ENCODE data around the gene CNOT2. TPM values are rescaled to one million over a fixed set of nuclear protein-coding genes. Genes with fewer than 3 reads are reported as not detected.

Gene CNOT2
- total RNA-seq, 1 experiment from 2014 or later, result 82.9 TPM

GRCh38 chr12:70252832-70253231, 9.6 kb downstream of the CNOT2 start:
- H3K79me2 ChIP-seq (ENCODE audit: insufficient read depth, low read length), result peaks cover 36% of the 10 kb centered on the region
- H3K14ac ChIP-seq (ENCODE audit: insufficient read depth, low read length), result no peak overlapping the region
- H2BK5ac ChIP-seq (ENCODE audit: insufficient read length, low read length), result no peak overlapping the region
- no peak overlapping the region for H3K27ac ChIP-seq (ENCODE audit: insufficient read length, low read depth, low read length)
- no peak overlapping the region for H3K23ac ChIP-seq (ENCODE audit: insufficient read length, low read depth, low read length)
- no peak overlapping the region for H3K9ac ChIP-seq (ENCODE audit: extremely low read depth, insufficient read length, low read length)
- TF ChIP-seq CTCF (conservative IDR thresholded peaks at IDR 0.05), result no peak
- no peak overlapping the region for H3K18ac ChIP-seq (ENCODE audit: insufficient read length, low read depth, low read length)
- H3K27me3 Mint-ChIP-seq (ENCODE audit: low read depth), result no peaks in the 10 kb centered on the region; the same call in 1 of the 2 replicates
- no peak overlapping the region for H4K91ac ChIP-seq (ENCODE audit: insufficient read length, low read depth, low read length)
- H2BK15ac ChIP-seq (ENCODE audit: low read depth, low read length), result no peak overlapping the region
- no peaks in the 10 kb centered on the region for H3K9me3 Mint-ChIP-seq
- no peak for DNase-seq
- no peak overlapping the region for H2BK20ac ChIP-seq (ENCODE audit: low read depth, low read length, poor library complexity, severe bottlenecking)
- no peak overlapping the region for H3K4ac ChIP-seq (ENCODE audit: low read depth, low read length)
- H3K4me2 ChIP-seq (ENCODE audit: insufficient read depth, insufficient read length, low read length), result no peak overlapping the region
- no peak overlapping the region for H3T11ph ChIP-seq (ENCODE audit: low read length)
- no peak overlapping the region for H4K5ac ChIP-seq (ENCODE audit: insufficient read length, low read depth, low read length)
- no peaks in the 10 kb centered on the region for H4K20me1 ChIP-seq (ENCODE audit: control insufficient read depth, insufficient read depth, insufficient read length)
- no peak overlapping the region for H3K56ac ChIP-seq (ENCODE audit: insufficient read length, low read depth, low read length)
- no peak overlapping the region for H3K27ac Mint-ChIP-seq
- H2AFZ ChIP-seq (ENCODE audit: low read length), result no peak overlapping the region
- peaks cover 45 to 47% of the 10 kb centered on the region in 2 experiments for H3K4me1 Mint-ChIP-seq
- H3K4me3 Mint-ChIP-seq, result no peak overlapping the region
- no peaks in the 10 kb centered on the region for H3K79me1 ChIP-seq (ENCODE audit: insufficient read depth, low read depth, low read length, poor library complexity, severe bottlenecking)
- no peak overlapping the region for H4K8ac ChIP-seq (replicated peaks; ENCODE audit: insufficient read length, low read depth, low read length)
- H2BK120ac ChIP-seq (ENCODE audit: low read depth, low read length, poor library complexity, severe bottlenecking), result no peak overlapping the region
- H3K4me1 ChIP-seq (ENCODE audit: insufficient read depth, low read length), result peaks cover 3% of the 10 kb centered on the region; the same call in 1 of the 2 replicates
- no peaks in the 10 kb centered on the region for H3K27me3 ChIP-seq (ENCODE audit: insufficient read depth, low read length)
- H2BK12ac ChIP-seq (ENCODE audit: insufficient read length, low read depth, low read length), result no peak overlapping the region
- H2AK5ac ChIP-seq (ENCODE audit: insufficient read length, low read length), result no peak overlapping the region
- no peaks in the 10 kb centered on the region for H3K23me2 ChIP-seq (ENCODE audit: insufficient read length, low read depth, low read length, poor library complexity, severe bottlenecking)
- H3K36me3 Mint-ChIP-seq (ENCODE audit: insufficient read depth in 1 of 3, low read depth in 3 of 3), result peaks cover 0 to 6% (median 3%) of the 10 kb centered on the region in 3 experiments; a peak in 5 of 7 replicates
- no peaks in the 10 kb centered on the region for H3K9me3 ChIP-seq (ENCODE audit: control insufficient read depth, low read depth, low read length)
- 100% methylated on average over 2 of the region's 4 CpGs for WGBS (ENCODE audit: extremely low coverage, insufficient read length, low lambda C conversion rate)

All from H9 (cell line).